Measurements from ENCODE around the gene TBK1.
"Not testable (repeated sequence)": the region's sequence is repeated elsewhere in the genome, so short reads cannot be mapped to it uniquely, and the experiment has no call there.

TBK1 gene

GRCh38 chr12:64497903-64498302 is 46.0 kb downstream of the TBK1 start:
- no peak for DNase-seq

GRCh38 chr12:64500394-64500793 is 48.5 kb downstream of the TBK1 start:
- DNase-seq = no peak

GRCh38 chr12:64501486-64501885 is 49.6 kb downstream of the TBK1 start:
- DNase-seq = no peak

- DNase-seq = no peak
Observed at GRCh38 chr12:64506955-64507354, 55.0 kb downstream of the TBK1 start.

GRCh38 chr12:64510667-64511066 is 58.7 kb downstream of the TBK1 start:
- no peak for DNase-seq

- no peak for DNase-seq
Observed at GRCh38 chr12:64518396-64518795, 66.5 kb downstream of the TBK1 start.

GRCh38 chr12:64521833-64522232 is 69.9 kb downstream of the TBK1 start:
- no peak for DNase-seq

GRCh38 chr12:64522316-64522715 is 70.4 kb downstream of the TBK1 start:
- DNase-seq = no peak

GRCh38 chr12:64522807-64523206 is 70.9 kb downstream of the TBK1 start:
- DNase-seq = no peak

GRCh38 chr12:64523565-64524444 is 71.9 kb downstream of the TBK1 start:
- DNase-seq = not testable (repeated sequence)

GRCh38 chr12:64525461-64526160 is 73.7 kb downstream of the TBK1 start:
- DNase-seq = no peak

- no peak for DNase-seq
Observed at GRCh38 chr12:64526859-64527258, 74.9 kb downstream of the TBK1 start.

- no peak for DNase-seq
Observed at GRCh38 chr12:64528616-64529015, 76.7 kb downstream of the TBK1 start.

GRCh38 chr12:64530566-64530965 is 78.6 kb downstream of the TBK1 start:
- no peak for DNase-seq

- DNase-seq = no peak
Observed at GRCh38 chr12:64531665-64532334, 79.9 kb downstream of the TBK1 start.

- DNase-seq = no peak
Observed at GRCh38 chr12:64532734-64533351, 80.9 kb downstream of the TBK1 start.

- DNase-seq = no peak
Observed at GRCh38 chr12:64534672-64535199, 82.8 kb downstream of the TBK1 start.

GRCh38 chr12:64538121-64538520 is 86.2 kb downstream of the TBK1 start:
- no peak for DNase-seq

- not testable (repeated sequence) for DNase-seq
Observed at GRCh38 chr12:64542409-64543047, 90.6 kb downstream of the TBK1 start.

GRCh38 chr12:64544371-64545080 is 92.6 kb downstream of the TBK1 start:
- DNase-seq = no peak

- no peak for DNase-seq
Observed at GRCh38 chr12:64545081-64545382, 93.1 kb downstream of the TBK1 start.

GRCh38 chr12:64549108-64549507 is 97.2 kb downstream of the TBK1 start:
- no peak for DNase-seq
